OCI-LY7 (cell line): ENCODE results near the gene WASF2. TPM values are rescaled to one million over a fixed set of nuclear protein-coding genes. Genes with fewer than 3 reads are reported as not detected.

Experiments
- BruUV-seq: library from RNA; stranded (reverse); fragments of 400-500 nt; replicated peaks from 2 replicates; lab custom pipeline; 2021; lab: Mats Ljungman, UMichigan
- CTCF ChIA-PET: fragments of 300-600 bp; sonication (Branson Sonifier 250); formaldehyde crosslinking; loops from one replicate; lab custom pipeline; 2022; ENCODE audit warnings: antibody characterized with exemption; ENCODE audit not compliant: unreplicated experiment; lab: Charles Lee
- POLR2A ChIA-PET: fragments of 300-600 bp; sonication (Branson Sonifier 250); formaldehyde crosslinking; loops from one replicate; lab custom pipeline; 2022; ENCODE audit warnings: antibody characterized with exemption; lab: Charles Lee
- DNase-seq: peaks from one replicate; pipeline ENCODE4 v3.0.0-alpha.2; 2015; ENCODE audit warnings: low spot score
- H2AFZ ChIP-seq: fragments of 200-600 bp; sonication (generic), shearing (Covaris generic); 2 replicates; pipeline ENCODE4 v1.6.1; 2014; ENCODE audit warnings: mild to moderate bottlenecking, antibody characterized with exemption, low read length, moderate library complexity
- H3K27ac ChIP-seq: fragments of 200-600 bp; sonication (generic); 2 replicates; pipeline ENCODE4 v1.5.1; 2014; ENCODE audit warnings: mixed run types, low read depth, mild to moderate bottlenecking, moderate library complexity, low read length, inconsistent platforms; ENCODE audit not compliant: poor library complexity, severe bottlenecking
- H3K36me3 ChIP-seq: fragments of 200-600 bp; sonication (generic); 2 replicates; pipeline ENCODE4 v1.6.1; 2014; ENCODE audit warnings: mild to moderate bottlenecking, antibody characterized with exemption, low read length, moderate library complexity, mixed read lengths; ENCODE audit not compliant: insufficient read depth
- H3K4me1 ChIP-seq: fragments of 200-600 bp; sonication (generic); 2 replicates; pipeline ENCODE4 v1.5.1; 2014; ENCODE audit warnings: mild to moderate bottlenecking, low read length; ENCODE audit not compliant: insufficient read depth, poor library complexity, severe bottlenecking
- H3K4me2 ChIP-seq: fragments of 200-600 bp; sonication (generic); 2 replicates; pipeline ENCODE4 v1.6.1; 2014; ENCODE audit warnings: mild to moderate bottlenecking, low read length
- H3K4me3 ChIP-seq: fragments of 200-600 bp; sonication (generic); 2 replicates; pipeline ENCODE4 v1.5.1; 2014; ENCODE audit warnings: mild to moderate bottlenecking, low read depth, low read length; ENCODE audit not compliant: poor library complexity, severe bottlenecking
- H3K79me2 ChIP-seq: fragments of 200-600 bp; sonication (generic); 2 replicates; pipeline ENCODE4 v1.6.1; 2016; ENCODE audit warnings: low read depth, mild to moderate bottlenecking, low read length, moderate library complexity, mixed read lengths; ENCODE audit not compliant: insufficient read depth
- H3K9me2 ChIP-seq: fragments of 200-600 bp; sonication (generic); 2 replicates; pipeline ENCODE4 v1.6.1; 2016; ENCODE audit warnings: mild to moderate bottlenecking, low read length, mixed read lengths; ENCODE audit not compliant: insufficient read depth
- H3K9me3 ChIP-seq: fragments of 200-600 bp; sonication (generic); 2 replicates; pipeline ENCODE4 v1.6.1; 2014; ENCODE audit warnings: mild to moderate bottlenecking, mixed run types, low read length, mixed read lengths
- H4K20me1 ChIP-seq: fragments of 200-600 bp; sonication (generic); 2 replicates; pipeline ENCODE4 v1.6.1; 2014; ENCODE audit warnings: mild to moderate bottlenecking, antibody characterized with exemption, low read length, moderate library complexity, mixed read lengths; ENCODE audit not compliant: insufficient read depth
- CTCF ChIP-seq: fragments of 200-600 bp; sonication (generic); conservative IDR thresholded peaks from 2 replicates; pipeline ENCODE4 v1.5.1; 2014; ENCODE audit warnings: mild to moderate bottlenecking, antibody characterized with exemption, low read length, moderate library complexity, mixed read lengths
- EZH2phosphoT487 ChIP-seq: fragments of 200-600 bp; sonication (generic); IDR thresholded peaks from 2 replicates; pipeline ENCODE4 v1.6.1; 2018; ENCODE audit warnings: low read depth, borderline replicate concordance, mild to moderate bottlenecking, mixed run types, antibody characterized with exemption, low read length, moderate library complexity, mixed read lengths
- intact Hi-C: fragments of 100-400 bp; cut with micrococcal nuclease; formaldehyde crosslinking; loops from one replicate; pipeline ENCODE4 v1.10.0; 2022; ENCODE audit not compliant: unreplicated experiment
- total RNA-seq, 2 experiments: library from RNA; depleted of rRNA in 1 of 2; stranded (reverse); fragments of >200 nt in 1 of 2; shearing (Covaris generic) in 1 of 2; gene quantifications; 2 replicates each; pipeline ENCODE4 v1.2.3, GENCODE V29; 2014 to 2022

WASF2 gene
- total RNA-seq, 2 experiments from 2014 or later: 26.9 to 106 TPM

DNA sequence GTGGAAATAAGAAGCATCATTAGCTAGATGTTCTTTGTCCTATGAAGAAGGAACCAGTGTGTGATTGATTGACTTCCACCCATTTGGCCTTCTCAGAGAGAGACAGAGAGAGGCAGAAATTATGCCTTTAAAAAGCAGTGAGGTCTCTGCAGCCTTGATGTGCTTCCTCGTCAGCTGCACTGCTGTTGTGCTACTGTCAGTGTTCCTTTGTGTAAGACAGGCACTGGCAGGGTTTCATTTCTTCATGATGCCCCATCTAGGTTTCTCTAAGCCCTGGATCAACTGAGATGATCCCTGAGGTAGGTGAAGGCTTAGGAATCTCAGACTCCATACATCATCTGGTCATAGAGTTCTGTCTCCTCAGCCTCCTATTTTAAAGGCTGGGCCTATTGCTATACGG is 62.6 kb downstream of the WASF2 start:
- Histone ChIP-seq H3K4me1 (peaks cover 64% of the 10 kb centered on the region), H4K20me1 (0 out of 2 replicates have a peak, but pooled peaks cover 12% of the 10 kb centered on the region), H3K27ac (peak overlapping the region; percentile 54), H3K9me2 (no peaks in the 10 kb centered on the region), H3K79me2 (peaks cover 55% of the 10 kb centered on the region), H3K4me3 (no peak overlapping the region), H3K36me3 (peaks cover 45% of the 10 kb centered on the region), H3K9me3 (no peaks in the 10 kb centered on the region), H2AFZ (no peak overlapping the region), H3K4me2 (peak overlapping the region; percentile 46)
- CTCF ChIA-PET: interaction anchor here (1.1 kb wide), 1 partner anchor 13 kb away, joined by 3 read pairs; no protein-coding TSS in a partner anchor
- no TSS peak for BruUV-seq
- POLR2A ChIA-PET: interaction anchor here (1.9 to 4.6 kb wide), 2 partner anchors 9 to 54 kb away, joined by 4 to 25 read pairs; no protein-coding TSS in a partner anchor
- intact Hi-C loops: no loop called here
- no peak for TF ChIP-seq EZH2phosphoT487
- TF ChIP-seq CTCF: no peak
- DNase-seq: peak; percentile 76

DNA sequence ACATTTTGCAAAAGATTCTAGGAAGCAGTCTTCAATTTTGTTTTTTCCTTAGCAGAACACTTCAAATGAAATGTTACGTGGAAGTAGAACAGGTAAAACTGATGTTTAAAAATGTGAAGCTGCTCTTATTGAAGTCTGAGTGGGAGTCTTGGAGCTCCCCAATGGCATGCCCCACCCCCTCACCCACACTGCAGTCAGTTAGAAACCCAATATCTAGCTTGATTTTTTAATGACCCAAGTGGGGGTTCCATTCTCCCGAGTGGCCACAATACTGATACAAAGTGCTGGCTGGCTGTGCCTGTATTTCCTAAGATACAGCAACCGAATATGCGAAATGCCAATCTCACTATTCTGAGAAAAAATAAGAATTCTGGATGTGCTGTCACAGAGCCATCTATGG is 66.3 kb downstream of the WASF2 start:
- Histone ChIP-seq H3K4me2 (no peak overlapping the region), H2AFZ (no peak overlapping the region), H4K20me1 (0 out of 2 replicates have a peak, but pooled peaks cover 5% of the 10 kb centered on the region), H3K79me2 (peaks cover 22% of the 10 kb centered on the region; the same call in 1 of the 2 replicates), H3K36me3 (peaks cover 54% of the 10 kb centered on the region), H3K4me1 (peaks cover 43% of the 10 kb centered on the region), H3K27ac (no peak overlapping the region), H3K4me3 (no peak overlapping the region), H3K9me2 (no peaks in the 10 kb centered on the region), H3K9me3 (no peaks in the 10 kb centered on the region)
- intact Hi-C loops: no loop called here
- no peak for DNase-seq
- CTCF ChIA-PET: no interaction called here
- BruUV-seq: no TSS peak
- POLR2A ChIA-PET: interaction anchor here (0.6 to 0.9 kb wide), 3 partner anchors 10 to 203 kb away, joined by 3 read pairs; no protein-coding TSS in a partner anchor
- TF ChIP-seq EZH2phosphoT487 (no peak), CTCF (no peak)
